Suprapubic skin (tissue), 3 donors: Measurements from ENCODE around the gene FSD1L.

Source experiments
- CTCF ChIP-seq, 2 donors: fragments of 200-600 bp in 1 of 2; fragments of 450-650 bp in 1 of 2; sonication (generic) in 1 of 2; IDR thresholded peaks; one replicate each; pipeline ENCODE4 v1.5.1; 2016 to 2019; ENCODE audit warnings: antibody characterized with exemption in 2 of 2, mild to moderate bottlenecking in 1 of 2, moderate library complexity in 1 of 2
- EP300 ChIP-seq: sonication (generic); formaldehyde crosslinking; IDR thresholded peaks from one replicate; pipeline ENCODE4 v1.6.1; 2017; ENCODE audit warnings: antibody characterized with exemption
- POLR2A ChIP-seq, 2 donors: fragments of 450-650 bp; IDR thresholded peaks; one replicate each; pipeline ENCODE4 v1.6.1; 2017; ENCODE audit warnings: antibody characterized with exemption in 2 of 2, mild to moderate bottlenecking in 2 of 2, moderate library complexity in 2 of 2

- TF ChIP-seq POLR2A (IDR thresholded peaks at IDR 0.05) (no peak), CTCF (IDR thresholded peaks at IDR 0.05) (no peak), EP300 (no peak)
Measured at GRCh38 chr9:105593145-105593544, 145.3 kb downstream of the FSD1L start.
